ENCODE measurements around the gene ADO.
A peak's percentile ranks its signal among the peaks of the same experiment; 100 is the strongest.

ADO gene

DNA sequence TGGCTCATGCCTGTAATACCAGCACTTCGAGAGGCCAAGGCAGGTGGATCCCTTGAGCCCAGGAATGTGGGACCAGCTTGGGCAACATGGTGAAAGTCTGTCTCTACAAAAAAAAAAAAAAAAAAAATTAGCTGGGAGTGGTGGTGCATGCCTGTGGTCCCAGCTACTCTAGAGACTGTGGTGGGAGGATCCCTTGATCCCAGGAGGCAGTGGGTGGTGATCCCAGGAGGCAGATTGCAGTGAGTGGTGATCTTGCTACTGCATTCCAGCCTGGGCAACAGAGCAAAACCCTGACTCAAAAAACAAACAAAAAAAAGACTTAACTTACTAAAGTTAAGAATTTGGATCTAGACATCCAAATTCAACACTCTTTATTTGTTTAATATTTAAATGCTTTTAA lies 10.2 kb upstream of the ADO start:
- no peak for DNase-seq (ENCODE audit: low read depth)

DNA sequence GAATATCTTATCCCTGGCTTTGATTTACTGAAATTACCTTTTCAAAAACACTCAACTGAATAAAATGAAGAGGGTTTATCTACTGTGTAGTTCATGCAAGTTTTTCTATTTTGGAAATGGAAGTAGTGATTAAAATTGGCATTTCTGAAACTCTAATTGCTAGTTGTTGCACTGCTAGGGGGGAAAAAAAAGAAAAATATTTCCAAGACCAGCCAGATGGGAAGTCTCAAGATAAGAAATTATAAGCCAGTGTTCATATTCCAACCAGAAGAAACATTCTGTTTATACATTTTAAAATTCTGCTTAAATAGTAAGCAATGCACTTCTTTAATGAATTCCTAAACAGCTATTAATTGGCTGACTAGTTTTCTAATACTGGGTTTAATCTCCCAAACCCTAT lies 9.4 kb upstream of the ADO start:
- DNase-seq (ENCODE audit: low read depth), result no peak

DNA sequence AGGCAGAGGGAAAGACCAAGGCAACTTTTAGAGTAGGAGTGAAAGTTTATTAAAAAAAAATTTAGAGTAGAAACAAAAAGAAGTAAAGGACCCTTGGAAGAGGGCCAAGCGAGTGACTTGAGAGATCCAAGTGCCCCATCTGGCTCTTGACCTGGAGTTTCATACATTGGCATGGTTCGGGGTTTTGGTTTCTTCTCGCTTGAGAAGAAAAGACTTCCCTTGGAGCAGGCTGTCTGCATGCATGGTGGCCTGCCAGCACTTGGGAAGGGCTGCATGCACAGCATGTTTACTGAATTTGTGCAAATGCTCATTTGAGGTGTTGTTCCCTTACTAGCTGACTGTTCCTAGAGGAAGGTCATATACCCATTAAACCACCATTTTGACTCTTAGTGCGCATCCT lies 8.8 kb upstream of the ADO start:
- DNase-seq (ENCODE audit: low read depth), result no peak

DNA sequence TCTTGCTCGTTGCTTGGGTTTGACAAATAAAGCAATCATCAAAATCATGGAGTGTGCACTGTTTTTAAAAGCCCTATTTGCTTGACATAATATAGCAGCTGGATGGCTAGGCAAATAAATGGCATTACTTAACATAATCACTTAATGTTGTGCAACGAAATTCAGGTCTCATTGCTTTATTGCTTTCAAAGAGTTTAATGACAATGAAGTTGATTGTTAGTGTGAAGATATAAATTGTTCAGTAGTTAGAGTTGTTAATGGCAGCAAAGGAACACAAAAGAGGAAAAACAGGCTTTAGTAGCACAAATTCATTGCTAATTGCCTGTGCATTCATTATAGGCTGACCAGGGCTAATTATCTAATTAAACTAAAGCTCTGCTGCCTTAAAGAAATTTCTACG lies 7.6 kb upstream of the ADO start:
- DNase-seq (ENCODE audit: low read depth), result no peak

DNA sequence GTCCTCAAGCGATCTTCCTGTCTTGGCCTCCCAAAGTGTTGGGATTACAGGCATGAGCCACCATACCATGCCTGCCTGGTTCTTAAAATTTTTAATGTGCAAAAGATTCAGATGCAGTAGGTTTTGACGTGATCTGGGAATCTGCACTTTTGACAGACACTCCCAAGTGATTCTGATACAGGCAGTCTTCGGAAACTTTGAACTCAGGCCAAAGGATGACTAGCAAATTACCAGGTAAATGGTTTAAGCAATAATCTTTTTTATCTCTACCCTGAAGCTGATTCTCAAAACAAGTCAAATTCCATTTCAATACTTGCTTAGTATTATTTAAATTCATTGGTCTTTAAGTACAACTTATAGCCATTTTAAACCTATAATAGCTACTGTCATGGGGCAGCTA lies 2.6 kb upstream of the ADO start:
- DNase-seq (ENCODE audit: low read depth), result no peak

DNA sequence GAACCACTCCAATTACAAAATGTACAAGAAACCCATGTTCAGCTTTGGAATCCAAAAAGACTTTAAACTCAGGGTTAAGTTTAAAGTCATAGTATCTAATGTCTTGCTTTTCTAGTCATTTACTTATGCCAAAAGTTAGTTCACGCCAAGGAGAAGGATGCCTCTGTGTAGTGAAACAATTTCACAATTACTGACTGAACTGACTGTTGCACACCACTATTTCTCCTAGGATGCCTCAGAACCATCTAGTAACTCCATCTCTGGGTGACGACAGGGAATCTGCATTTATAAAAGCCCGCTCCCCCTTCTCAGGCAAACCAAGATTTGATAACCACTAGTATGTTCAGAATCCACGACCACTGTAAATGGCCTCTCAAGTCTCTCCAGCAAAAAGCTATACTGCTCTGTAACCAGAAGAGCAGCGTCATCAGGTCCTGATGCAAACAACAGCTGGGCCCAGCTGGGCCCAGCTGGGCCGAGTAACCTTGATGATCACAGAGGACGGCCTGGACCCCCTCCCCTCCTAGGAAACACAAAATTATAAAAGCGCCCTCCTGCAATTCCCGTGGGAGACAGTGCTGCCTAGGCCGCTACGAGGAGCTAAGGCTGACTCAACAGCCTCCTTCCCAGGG lies 680 bp upstream of the ADO start:
- no peak for DNase-seq (ENCODE audit: low read depth)

DNA sequence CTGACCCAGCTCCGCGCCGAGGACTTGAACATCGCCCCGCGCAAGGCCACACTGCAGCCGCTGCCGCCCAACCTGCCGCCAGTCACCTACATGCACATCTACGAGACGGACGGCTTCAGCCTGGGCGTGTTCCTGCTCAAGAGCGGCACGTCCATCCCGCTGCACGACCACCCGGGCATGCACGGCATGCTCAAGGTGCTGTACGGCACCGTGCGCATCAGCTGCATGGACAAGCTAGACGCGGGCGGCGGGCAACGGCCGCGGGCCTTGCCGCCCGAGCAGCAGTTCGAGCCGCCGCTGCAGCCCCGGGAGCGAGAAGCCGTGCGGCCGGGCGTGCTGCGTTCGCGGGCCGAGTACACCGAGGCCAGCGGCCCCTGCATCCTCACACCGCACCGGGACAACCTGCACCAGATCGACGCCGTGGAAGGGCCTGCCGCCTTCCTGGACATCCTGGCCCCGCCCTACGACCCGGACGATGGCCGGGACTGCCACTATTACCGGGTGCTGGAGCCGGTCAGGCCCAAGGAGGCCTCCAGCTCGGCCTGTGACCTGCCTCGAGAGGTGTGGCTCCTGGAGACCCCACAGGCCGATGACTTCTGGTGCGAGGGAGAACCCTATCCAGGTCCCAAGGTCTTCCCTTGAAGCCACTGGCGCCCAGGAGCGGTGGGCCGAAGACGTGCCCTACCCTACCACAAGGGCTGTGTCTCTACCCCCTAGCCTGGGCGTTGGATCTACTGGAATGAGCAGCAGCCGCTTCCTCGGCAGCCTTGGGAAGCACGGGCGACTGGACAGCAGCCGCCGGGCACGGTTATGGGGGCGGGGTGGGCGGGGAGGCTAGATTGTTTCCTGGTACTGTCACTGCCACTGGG lies 945 bp downstream of the ADO start:
- DNase-seq (ENCODE audit: low read depth), result no peak

DNA sequence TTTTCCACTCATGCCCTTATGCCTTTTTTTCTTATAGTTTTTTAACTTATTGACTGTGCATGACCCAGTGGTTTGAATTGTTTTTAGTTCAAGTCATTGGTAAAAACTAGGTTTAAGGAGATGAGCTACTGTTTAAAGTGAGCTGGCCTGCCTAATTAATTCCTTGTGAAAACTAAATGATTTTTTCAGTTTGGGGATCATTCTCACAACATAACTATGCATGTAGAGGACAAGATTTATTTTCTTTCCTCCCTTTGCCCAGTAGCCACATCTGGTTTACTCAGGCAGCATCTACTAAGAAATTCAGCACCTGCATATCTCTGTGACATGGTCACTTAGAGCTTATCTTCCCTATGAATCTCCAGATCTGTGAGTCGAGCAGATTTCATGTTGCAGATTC lies 1.7 kb downstream of the ADO start:
- DNase-seq (ENCODE audit: low read depth), result no peak

DNA sequence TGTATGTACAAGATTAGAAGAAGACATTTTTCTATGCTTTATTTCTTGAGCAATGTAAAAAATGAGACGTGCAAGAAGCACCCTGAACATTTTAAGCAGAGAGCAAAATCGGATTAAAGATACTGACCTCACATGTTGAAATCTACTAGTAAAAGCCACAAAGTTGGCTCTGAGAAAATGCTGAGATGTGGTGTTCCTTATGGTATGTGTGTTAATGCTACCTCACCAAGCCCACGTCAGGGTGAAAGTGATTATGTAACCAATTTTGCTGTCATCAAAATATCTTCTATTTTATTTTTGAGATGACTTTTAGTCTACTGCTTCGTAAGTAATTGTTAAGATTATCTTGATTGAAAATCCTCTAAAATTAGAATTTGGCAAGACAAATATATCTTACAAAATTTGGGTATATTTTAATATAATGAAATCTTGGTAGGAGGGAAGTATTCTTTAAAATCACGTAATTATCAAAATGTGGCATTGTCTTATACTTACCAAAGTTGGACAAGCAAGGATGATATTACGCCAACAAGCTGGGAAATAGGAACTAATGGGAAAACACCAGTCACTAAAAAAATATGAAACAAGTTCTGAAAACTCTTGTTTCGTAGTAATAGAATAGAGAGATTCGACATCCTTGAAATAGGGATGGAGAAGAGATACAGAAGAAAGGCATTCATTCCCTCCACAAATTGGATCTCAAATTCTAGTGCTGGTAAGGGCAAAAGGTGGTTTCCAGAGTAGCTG lies 5.8 kb downstream of the ADO start:
- DNase-seq (ENCODE audit: low read depth), result no peak

DNA sequence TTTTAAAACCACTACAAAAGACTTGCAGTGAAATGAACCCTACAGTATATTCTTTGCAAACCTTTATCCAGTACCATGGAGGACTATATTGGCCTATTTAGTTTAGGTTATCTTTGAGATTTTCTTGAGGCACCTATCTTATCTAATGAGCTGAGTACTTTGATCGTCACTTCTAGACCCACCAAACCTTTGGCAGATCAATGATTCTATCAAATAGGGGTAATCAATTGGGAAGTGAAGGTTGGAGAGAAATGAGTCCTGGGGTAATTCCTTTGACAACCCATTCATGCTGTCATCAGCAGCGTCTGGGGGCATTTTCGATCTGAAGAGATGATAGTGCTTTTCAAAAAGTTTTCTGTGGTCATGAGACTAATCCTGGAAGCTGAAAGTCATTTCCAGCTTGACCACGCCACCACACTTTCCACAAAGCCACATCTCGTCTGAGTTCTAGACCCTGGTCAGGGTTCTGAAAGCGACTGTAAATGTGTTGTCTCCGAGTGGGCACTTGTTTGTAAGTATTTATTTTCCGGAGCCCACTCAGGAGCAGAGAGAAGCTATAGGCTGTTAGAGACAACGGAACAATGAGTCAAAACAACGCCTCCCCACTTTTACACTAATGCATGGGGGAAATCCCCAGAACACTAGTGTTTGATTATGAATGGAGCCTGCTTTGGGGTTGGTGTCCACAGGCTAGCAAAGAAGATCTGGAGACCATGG lies 6.8 kb downstream of the ADO start:
- DNase-seq (ENCODE audit: low read depth), result no peak

DNA sequence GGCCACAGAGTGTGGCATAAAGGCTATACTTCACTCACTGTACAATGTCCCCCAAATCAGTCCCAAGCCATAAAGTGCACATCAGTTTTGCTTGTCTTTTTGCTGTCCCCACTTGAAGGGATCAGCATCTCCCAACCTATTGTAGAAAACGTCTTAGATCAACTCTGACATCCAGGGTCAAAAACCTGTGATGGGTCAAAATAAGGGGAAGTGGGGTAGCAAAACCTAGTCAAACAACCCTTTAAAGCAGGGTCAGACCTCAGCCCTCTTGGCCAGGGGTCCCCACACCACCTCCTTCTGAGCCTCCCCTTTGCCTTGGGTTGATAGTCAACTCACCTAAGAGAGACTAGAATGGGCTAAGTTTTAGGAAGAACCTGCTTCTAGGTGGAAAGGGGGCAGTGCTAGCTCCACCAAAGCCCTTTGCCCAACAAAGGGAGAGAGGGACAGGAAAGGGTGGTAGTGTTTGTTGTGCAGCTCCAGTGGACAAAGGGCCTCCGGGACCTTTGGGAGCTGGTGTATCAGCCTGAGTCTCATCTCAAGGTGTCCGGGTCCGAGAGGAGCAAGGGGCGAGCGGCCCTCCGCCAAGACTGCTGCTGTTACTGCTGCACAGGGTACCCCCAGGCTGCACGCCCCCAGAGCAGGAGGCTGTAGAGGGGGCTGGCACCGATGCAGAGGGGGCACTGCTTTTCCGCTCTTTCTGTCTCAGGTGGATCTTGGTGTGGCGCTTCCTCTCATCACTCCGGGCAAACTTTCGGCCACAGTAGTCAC lies 8.3 kb downstream of the ADO start:
- DNase-seq (ENCODE audit: low read depth), result no peak

DNA sequence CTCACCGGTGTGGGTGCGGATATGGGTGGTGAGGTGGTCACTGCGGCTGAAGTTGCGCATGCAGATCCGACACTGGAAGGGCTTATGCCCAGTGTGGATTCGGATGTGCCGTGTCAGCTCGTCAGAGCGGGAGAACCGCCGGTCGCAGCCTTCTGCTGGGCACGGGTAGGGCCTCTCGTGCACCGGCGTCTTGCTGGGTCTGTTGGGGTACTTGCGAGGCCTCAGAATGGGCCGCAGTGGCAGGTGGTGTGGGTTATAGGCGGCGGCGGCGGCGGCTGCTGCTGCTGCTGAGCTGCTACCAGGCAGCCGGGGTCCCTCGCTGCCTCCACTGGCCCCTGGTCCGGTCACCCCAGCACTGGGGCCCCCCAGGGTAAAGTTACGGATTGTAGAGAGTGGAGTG lies 8.9 kb downstream of the ADO start:
- DNase-seq (ENCODE audit: low read depth), result no peak

DNA sequence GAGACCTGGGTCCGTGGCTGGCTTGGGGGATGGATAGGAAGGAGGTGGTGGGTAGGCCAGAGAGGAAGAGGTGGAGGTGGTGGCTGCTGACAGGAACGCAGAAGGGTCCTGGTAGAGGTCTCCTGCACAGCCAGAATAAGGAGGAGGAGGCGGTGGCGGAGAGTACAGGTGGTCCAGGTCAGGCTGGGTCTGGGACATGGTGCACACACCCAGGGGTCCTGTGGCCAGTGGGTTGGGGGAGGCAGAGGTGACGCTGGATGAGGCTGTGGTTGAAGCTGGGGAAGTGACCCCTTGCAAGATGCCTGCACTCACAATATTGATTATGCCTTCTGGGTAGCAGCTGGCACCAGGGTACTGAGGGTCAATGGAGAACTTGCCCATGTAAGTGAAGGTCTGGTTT lies 9.5 kb downstream of the ADO start:
- DNase-seq (ENCODE audit: low read depth), result no peak

DNA sequence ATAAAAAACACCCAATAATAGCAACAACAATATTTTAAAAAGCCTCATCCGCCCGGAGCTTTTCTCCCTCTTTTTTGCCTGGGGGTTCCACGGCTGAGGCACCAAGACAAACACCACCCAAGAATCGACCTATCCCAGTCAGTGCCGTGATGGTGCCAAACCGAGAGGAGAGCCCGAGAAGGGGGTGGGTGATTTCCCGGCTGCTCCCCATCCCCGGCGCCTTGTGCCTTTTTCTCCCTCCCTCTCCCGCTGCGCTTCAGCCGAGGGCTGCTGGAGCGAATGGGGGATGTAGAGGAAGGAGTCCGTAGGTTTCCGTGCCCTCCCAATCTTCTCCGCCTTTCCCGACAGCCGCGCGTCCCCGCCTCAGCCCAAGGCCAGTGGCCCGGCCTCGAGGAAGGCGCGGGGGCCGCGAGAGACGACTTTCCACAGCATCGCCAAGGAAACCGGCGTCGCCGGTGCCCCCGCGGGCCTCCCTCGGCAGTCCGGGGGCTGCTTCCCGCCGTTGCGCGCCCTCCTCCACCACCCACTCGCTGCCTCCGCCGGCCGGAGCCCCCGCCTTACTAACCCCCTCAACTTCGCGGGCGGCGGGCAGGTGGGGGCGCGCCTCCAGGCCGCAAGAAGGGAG lies 10.3 kb downstream of the ADO start:
- no peak for DNase-seq (ENCODE audit: low read depth)

DNA sequence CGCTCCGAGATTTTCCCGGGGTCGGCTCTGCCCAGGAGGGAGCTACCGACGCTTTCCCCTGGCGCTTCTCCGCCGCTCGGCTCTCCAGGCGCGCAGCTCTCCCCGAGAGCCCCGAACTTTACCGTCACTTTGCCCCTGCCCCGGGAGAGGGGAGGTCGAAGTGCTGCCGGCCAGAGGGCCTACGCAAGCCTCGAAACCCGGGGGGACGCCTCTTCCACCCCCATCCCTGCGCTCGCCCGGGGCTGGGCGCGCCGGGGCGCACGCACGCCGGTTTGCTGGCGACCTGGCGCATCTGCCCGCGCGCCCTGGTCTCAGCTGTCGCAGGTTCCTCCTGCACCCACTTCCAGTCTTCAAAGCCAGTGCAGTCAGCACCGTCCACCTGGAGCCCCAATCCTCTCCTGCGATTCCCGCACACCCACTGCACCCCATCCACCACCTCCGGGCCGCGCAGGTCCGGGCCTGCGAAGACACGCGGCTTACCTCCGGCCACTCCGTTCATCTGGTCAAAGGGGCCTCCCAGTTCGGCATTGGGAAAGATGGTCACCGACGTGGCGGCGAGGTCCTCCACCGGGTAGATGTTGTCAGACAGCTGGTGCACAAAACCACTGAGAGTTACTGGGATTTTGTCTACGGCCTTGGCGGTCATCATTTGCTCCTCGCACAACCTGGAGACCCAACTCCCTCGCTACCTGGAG lies 11.0 kb downstream of the ADO start:
- DNase-seq (ENCODE audit: low read depth), result no peak

DNA sequence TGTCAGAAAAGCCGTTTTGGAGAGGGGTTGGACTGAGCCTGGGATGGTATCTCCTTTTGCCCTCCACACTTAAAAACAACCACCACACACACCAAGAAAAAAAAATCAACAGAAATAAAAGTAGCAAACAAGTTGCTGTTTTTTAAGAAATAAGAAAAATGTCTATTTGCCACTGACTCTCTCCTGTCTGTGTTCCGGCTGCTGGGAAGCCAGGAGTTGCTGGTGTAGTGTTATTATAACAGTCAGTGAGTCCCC lies 11.5 kb downstream of the ADO start:
- no peak for DNase-seq (ENCODE audit: low read depth)

DNA sequence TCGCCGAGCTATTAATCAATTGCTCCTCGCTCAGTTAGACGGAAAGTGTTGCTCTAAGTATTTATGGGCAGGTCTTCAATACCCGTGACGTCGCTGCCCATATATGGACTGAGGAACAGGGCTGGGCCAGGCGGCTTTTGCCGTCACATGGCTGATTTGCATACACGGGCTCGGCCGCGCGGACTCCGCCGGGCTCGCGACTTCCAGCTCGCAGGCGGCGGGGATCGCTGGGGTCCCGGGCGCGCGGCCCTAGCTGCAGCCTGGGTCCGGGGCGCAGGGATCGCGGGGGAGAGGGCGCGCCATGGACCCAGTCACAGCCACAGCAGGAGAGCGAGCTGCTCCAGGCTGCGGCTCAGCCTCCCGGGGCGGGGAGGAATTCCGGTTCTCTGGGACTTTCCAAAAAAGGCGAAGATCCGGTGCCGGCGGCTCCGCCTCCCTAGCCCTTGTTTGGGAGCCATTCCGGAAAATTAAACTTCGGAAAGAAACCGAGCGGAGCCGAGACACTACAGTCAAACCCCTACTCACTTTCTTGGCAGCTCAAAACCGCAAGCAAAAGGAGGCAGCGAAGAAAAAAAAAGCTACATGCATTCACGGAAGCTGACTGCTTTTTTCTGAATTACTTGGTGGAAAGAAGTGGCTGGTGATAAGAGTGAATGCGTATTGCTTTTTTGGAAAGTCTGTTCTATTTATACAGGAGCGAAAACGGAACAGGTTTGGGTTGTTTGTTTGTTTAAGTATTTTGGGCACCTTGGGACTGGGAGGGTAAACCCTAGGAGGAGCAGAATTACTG lies 12.0 kb downstream of the ADO start, which contains the start of gene EGR2:
Gene EGR2 (minus strand): TSS at position 36 of the 790 bp plus-strand sequence. CDS start 337 bp downstream, outside the sequence.
- peak; percentile 82 for DNase-seq (ENCODE audit: low read depth)

DNA sequence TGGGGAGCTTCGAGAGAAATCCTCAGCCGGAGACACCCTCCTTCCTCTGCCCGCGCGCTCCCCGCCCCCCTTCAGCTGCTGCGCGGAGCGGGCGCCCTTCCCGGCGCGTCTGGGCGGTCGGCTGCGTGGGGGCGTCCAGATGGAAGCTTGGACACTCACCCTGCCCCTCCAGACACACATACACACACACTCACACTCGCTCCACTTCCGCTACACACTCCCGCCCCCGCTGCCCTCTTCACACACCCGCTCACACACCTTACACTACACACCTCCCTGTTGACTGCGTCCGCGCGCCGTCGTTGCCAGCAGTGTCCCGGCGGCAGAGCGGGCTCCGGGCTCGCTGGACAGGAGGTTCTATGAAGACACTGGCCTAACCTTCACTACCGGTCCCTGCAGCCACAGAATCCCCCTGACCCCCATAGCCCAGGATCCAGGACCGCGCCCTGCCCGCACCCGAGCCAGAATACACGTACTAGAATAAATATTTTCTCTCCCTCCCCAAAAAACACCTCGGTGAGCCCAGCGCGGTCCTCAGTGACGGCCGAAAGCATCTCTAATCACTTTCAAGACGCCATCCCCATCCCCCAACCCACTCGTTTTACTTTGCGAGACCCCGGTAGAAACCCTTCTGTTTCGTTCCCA lies 12.7 kb downstream of the ADO start:
- no peak for DNase-seq (ENCODE audit: low read depth)

DNA sequence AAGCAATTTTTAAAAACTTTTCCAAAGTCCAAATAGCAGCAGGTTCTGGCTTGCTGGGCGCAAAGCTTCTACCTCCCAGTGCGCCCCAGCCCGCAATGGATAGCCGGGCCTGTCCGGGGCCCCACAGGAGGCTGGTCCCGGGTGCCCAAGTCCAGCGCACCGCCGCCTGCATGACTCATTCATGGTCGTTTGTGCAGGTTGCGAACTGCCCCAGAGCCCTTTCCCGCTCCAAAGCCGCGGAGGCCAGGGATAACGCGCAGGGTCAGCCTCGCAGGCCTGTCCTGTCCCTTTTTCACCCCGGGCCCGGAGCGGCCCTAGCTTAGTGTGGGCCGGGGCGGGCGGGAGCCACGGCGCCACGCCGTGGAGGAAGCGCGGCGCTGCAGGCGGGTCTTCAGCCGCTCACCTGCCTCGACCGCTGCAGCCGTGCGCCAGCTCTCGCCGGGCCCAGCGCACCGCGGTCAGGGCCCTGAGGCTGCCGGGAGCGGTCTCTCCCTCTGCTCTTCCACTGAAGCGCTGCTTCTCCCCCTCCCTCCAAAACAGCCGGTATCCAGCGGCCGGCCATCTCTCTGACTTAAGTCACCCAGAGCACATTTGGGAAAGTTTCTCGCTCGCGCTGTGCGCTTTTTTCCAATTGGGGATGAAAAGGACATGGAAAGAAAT lies 13.4 kb downstream of the ADO start:
- DNase-seq (ENCODE audit: low read depth), result no peak

Data from GM04504 (cell line).